Upper lobe of right lung (tissue), 1 donor: ENCODE results near the gene ESM1. TPM values are rescaled to one million over a fixed set of nuclear protein-coding genes. Genes with fewer than 3 reads are reported as not detected.

Experiments used
- ATAC-seq: fragments of 200-7000 bp; cut with Tn5 transposase; one replicate; pipeline ENCODE4 v1.9.1; 2020; ENCODE audit warnings: mild to moderate bottlenecking, moderate library complexity
- DNase-seq: peaks from one replicate; pipeline ENCODE4 v3.0.0-alpha.2; 2020
- H3K27ac ChIP-seq: fragments of 200-600 bp; one replicate; pipeline ENCODE4 v1.8.0; 2022
- H3K27me3 ChIP-seq: fragments of 200-600 bp; one replicate; pipeline ENCODE4 v1.8.0; 2022; ENCODE audit warnings: mild to moderate bottlenecking
- H3K36me3 ChIP-seq: fragments of 200-600 bp; one replicate; pipeline ENCODE4 v1.8.0; 2022
- H3K4me1 ChIP-seq: fragments of 200-600 bp; one replicate; pipeline ENCODE4 v1.8.0; 2022
- H3K4me3 ChIP-seq: fragments of 200-600 bp; one replicate; pipeline ENCODE4 v1.8.0; 2022; ENCODE audit warnings: mild to moderate bottlenecking
- H3K9me3 ChIP-seq: fragments of 200-600 bp; one replicate; pipeline ENCODE4 v1.8.0; 2022
- intact Hi-C: fragments of 100-400 bp; cut with DNase I; formaldehyde crosslinking; loops from one replicate; pipeline ENCODE4 v1.11.0; 2022
- long read RNA-seq: library from polyadenylated mRNA; unstranded; transcript quantifications from one replicate; pipeline ENCODE4 v2.0.0, GENCODE V29; 2021
- total RNA-seq: library from RNA; stranded (reverse); fragmentation: NEBNext Ultra II Directional; extraction: Animal tissue kit (Norgen Biotek cat#: 25700); gene quantifications from one replicate; pipeline ENCODE4 v1.2.1, GENCODE V29; 2021
- TF ChIP-seq, protein P1 (sequence below): fragments of 200-600 bp; IDR thresholded peaks from one replicate; pipeline ENCODE4 v1.8.0; 2022; ENCODE audit warnings: antibody characterized with exemption
- donor health status: DM: no; HTN: yes; CAD: no; lungs with severe emphysema.

ESM1 gene, protein sequence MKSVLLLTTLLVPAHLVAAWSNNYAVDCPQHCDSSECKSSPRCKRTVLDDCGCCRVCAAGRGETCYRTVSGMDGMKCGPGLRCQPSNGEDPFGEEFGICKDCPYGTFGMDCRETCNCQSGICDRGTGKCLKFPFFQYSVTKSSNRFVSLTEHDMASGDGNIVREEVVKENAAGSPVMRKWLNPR
- total RNA-seq: 2.7 TPM
- long read RNA-seq, partial matches to known transcripts: 0 of 1 reads
- long read RNA-seq, other reads (novel, unspliced or antisense): 0 of 1 reads

DNA sequence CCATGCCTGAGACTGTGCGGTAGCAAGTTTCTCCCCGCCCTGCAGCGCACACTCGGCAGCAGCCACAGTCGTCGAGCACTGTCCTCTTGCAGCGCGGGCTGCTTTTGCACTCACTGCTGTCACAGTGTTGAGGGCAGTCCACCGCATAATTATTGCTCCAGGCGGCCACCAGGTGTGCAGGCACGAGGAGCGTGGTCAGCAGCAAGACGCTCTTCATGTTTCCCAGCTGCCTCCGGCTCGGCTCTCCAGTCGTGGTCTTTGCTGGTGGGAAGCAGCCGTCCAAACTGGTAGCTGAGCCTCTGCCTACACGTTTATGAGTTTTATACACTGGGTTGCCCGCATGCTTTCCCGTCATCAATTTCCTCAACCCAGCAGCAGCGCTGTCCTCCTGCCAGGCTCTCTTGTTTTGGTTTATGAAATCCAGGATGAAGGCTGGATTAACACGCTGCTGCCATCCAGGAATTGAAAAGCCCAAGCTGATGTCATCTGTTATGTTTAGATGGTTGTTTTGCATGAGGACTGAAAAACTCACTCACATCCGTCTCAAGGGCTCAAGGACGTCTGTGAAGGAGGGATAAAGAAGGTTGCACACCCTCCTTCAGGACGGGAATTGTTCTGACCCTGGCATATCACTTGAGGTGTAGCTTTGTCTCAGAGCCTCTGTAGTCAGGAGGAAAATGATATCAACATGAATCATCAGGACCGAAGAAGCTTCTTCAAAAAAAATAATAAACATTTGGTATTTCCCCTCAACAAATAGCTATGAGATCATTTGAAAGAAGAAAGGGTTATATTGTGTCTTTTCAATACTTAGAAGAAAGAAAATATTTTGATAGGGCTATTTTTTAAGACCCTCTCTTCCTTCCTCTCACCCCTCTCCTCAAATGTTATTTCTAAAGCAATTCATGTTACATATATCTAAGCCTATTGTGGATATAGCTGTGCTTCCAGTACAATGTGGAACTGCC is at the start of gene ESM1:
Gene ESM1 (minus strand): TSS at position 293 of the 968 bp plus-strand sequence. CDS start 76 bp downstream, at position 217.
- Histone ChIP-seq H3K27ac (no peak within 1 kb of the TSS), H3K27me3 (peaks cover 29% of the 10 kb centered on the region), H3K4me3 (no peak within 1 kb of the TSS), H3K4me1 (peaks cover 7% of the 10 kb centered on the region), H3K9me3 (no peaks in the 10 kb centered on the region), H3K36me3 (no peaks in the 10 kb centered on the region)
- no peak for DNase-seq
- intact Hi-C loops: no loop called here
- TF ChIP-seq, protein P1, sequence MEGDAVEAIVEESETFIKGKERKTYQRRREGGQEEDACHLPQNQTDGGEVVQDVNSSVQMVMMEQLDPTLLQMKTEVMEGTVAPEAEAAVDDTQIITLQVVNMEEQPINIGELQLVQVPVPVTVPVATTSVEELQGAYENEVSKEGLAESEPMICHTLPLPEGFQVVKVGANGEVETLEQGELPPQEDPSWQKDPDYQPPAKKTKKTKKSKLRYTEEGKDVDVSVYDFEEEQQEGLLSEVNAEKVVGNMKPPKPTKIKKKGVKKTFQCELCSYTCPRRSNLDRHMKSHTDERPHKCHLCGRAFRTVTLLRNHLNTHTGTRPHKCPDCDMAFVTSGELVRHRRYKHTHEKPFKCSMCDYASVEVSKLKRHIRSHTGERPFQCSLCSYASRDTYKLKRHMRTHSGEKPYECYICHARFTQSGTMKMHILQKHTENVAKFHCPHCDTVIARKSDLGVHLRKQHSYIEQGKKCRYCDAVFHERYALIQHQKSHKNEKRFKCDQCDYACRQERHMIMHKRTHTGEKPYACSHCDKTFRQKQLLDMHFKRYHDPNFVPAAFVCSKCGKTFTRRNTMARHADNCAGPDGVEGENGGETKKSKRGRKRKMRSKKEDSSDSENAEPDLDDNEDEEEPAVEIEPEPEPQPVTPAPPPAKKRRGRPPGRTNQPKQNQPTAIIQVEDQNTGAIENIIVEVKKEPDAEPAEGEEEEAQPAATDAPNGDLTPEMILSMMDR: no peak
- ATAC-seq: peak; percentile 62

DNA sequence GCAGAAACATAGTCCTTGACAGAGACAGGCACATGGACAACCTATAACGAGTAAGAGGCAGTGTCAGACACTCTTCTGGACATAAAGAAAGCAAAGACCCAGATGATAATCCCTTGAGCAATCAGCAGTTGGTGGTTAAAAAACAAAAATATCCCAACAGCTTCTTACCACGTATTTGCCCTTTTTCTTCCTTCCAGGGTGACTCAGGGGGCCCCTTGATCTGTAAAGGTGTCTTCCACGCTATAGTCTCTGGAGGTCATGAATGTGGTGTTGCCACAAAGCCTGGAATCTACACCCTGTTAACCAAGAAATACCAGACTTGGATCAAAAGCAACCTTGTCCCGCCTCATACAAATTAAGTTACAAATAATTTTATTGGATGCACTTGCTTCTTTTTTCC is 48.2 kb upstream of the ESM1 start:
- Histone ChIP-seq H3K27ac (no peak overlapping the region), H3K4me1 (no peaks in the 10 kb centered on the region), H3K9me3 (no peaks in the 10 kb centered on the region), H3K4me3 (no peak overlapping the region), H3K27me3 (no peaks in the 10 kb centered on the region), H3K36me3 (no peaks in the 10 kb centered on the region)
- TF ChIP-seq, protein P1: no peak
- intact Hi-C loops: no loop called here
- no peak for ATAC-seq
- DNase-seq: no peak

DNA sequence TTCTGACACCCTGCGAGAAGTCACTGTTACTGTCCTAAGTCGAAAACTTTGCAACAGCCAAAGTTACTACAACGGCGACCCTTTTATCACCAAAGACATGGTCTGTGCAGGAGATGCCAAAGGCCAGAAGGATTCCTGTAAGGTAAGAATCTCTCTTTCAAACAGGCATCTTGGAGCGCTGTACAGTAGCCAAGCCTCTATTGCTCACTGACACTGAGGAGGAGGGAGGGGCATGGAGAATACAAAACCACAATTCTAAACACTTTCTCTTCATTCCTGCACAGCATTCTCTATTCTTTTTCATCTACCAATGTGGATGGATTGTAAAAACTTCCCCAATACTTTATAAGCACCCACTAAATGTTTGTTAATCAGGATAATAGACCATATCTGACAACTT is 46.1 kb upstream of the ESM1 start:
- no peaks in the 10 kb centered on the region for H3K36me3 ChIP-seq
- no peak overlapping the region for H3K4me3 ChIP-seq
- H3K9me3 ChIP-seq: no peaks in the 10 kb centered on the region
- intact Hi-C loops: no loop called here
- ATAC-seq: no peak
- no peaks in the 10 kb centered on the region for H3K4me1 ChIP-seq
- no peak for DNase-seq
- H3K27ac ChIP-seq: no peak overlapping the region
- TF ChIP-seq, protein P1: no peak
- H3K27me3 ChIP-seq: no peaks in the 10 kb centered on the region

DNA sequence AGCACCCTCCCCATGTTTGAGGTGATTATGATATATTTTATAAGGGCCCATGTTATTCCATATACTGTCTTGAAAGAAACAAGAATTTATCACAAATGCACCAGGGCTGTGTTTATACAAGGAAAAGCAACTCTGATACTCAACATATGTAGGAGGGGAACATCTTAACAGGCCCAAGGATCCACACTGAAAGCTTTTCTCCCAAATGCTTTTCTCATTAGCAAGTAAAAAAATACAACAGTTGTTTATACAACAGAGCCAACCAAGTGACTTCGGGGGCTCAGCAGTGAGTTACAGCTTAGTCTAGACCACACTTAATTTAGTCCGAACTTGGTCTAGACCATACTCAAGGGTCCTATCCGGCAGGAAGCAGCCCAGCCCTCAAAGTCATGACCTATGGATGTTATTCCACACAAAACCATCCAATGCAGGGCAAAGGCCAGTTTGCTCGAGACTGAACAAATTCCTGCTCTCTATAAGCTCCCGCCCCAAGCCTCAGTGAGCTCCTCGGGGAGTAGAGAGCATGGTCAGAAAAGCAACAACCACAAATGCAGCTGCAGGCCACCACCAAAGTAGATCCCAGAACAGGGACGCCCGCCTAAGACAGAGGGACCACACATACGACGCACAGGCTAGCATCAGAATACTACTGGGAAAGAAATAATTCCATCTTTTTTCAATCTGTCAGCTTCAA is 45.4 kb upstream of the ESM1 start:
- no peaks in the 10 kb centered on the region for H3K9me3 ChIP-seq
- H3K4me3 ChIP-seq: no peak overlapping the region
- intact Hi-C loops: no loop called here
- no peaks in the 10 kb centered on the region for H3K4me1 ChIP-seq
- H3K36me3 ChIP-seq: no peaks in the 10 kb centered on the region
- no peak overlapping the region for H3K27ac ChIP-seq
- H3K27me3 ChIP-seq: no peaks in the 10 kb centered on the region
- ATAC-seq (no peak), DNase-seq (no peak)
- TF ChIP-seq, protein P1: no peak

DNA sequence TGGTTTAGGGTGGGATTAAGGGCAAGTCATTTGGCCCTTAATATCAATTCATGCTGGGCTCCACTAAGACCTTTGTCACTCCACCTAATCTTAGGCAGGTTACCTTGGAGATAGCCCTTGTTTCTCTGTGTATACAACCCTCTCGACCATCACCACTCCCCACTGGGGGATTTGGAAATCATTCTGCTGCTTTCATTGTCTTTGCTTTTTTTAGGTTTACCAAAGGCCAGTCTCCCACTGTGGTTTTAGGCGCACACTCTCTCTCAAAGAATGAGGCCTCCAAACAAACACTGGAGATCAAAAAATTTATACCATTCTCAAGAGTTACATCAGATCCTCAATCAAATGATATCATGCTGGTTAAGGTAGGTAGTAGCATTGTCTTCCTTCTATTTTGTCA is 44.8 kb upstream of the ESM1 start:
- ATAC-seq: no peak
- Histone ChIP-seq H3K27ac (no peak overlapping the region), H3K9me3 (no peaks in the 10 kb centered on the region), H3K36me3 (no peaks in the 10 kb centered on the region), H3K4me1 (no peaks in the 10 kb centered on the region), H3K27me3 (no peaks in the 10 kb centered on the region), H3K4me3 (no peak overlapping the region)
- TF ChIP-seq, protein P1: no peak
- intact Hi-C loops: no loop called here
- no peak for DNase-seq
